GM18520 (cell line): ENCODE measurements around the gene FBP1.

Source experiments
- ATAC-seq: cut with Tn5 transposase; IDR thresholded peaks from one replicate; pipeline ENCODE4 v1.9.1; 2021; ENCODE audit not compliant: unreplicated experiment

FBP1 gene

GRCh38 chr9:94639061-94639998 lies at the start of gene FBP1:
Gene FBP1, minus strand, starts transcription at chr9:94639518. Its CDS starts 208 bp downstream, at chr9:94639310.
- no peak for ATAC-seq

GRCh38 chr9:94687451-94687850 lies 48.1 kb upstream of the FBP1 start:
- ATAC-seq = no peak

GRCh38 chr9:94685359-94685758 lies 46.0 kb upstream of the FBP1 start:
- no peak for ATAC-seq

DNA sequence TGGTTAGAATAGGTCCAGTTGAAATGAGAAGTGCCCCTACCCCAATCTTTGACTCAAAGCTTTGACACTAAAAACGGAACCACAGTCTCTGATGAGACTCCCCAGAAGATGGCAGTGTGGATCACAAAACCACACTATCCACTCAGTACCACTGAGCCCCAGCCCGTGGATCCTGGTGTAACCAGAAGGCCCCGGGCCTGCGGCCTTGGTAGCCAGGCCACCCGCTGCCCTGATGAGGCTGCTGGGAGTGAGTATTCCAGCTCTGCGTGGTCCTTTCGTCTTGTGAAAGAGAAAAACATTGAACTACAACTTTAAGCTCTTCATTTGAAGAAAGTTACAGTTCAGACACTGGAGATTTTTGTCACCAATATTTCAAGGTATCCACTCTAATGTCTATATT lies 42.2 kb upstream of the FBP1 start:
- peak; percentile 35 for ATAC-seq

DNA sequence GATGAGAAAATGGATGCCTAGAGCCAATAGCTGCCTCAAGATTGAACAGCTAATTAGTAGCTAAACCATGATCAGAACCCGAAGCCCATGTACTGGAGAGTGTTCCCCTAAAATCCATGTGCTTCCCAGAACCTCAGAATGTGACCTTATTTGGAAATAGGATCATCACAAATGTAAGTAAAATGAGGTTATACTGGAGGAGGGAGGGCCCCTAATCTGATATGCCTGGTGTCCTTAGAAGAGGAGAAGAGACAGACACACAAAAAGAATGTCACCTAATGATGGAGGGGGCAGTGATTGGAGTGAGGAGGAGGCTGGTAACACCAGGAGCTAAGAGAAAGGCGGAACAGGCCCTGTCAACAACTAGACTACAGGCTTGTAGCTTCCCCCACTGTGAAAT lies 41.3 kb upstream of the FBP1 start:
- ATAC-seq = no peak

- no peak for ATAC-seq
These were observed 40.7 kb upstream of the FBP1 start for GRCh38 chr9:94680020-94680419.

DNA sequence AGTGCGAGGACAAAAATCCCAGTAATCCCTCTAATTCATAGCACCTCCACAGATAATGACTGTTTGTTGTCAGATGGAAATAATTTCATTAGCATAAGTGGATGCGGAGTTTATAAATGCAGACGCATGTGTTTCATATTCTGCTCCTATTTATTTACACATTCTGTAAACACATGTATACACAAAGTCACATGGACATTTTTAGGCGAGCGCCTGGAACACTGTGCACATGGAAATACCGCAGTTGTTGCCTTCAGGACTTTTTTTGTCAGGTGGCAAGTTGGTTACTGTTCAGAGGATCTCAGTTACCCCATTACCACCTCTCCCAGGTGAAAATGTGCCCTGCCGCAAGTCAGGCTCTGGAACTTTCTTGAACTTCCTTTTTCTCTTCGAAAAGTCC lies 40.3 kb upstream of the FBP1 start:
- ATAC-seq = no peak

DNA sequence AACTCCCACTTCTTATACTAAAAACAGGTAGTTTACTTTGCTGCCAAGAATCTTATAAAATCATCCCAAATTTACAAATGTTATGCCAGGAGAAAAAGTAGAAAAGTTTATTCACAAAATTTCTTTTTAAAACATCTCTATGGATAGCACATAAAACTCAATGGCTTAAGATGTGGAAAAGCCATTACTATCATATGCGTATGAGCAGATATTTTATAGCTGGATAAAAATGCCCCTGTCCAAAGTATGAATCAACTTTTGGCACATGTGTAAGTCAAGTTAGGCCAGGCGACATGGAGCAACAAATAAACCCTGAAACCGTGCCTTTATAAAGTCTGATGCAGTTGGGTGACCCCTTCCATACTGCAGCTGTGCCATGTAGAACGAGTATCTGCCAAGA lies 38.6 kb upstream of the FBP1 start:
- ATAC-seq = no peak

GRCh38 chr9:94676446-94677131 lies 37.3 kb upstream of the FBP1 start:
- no peak for ATAC-seq

DNA sequence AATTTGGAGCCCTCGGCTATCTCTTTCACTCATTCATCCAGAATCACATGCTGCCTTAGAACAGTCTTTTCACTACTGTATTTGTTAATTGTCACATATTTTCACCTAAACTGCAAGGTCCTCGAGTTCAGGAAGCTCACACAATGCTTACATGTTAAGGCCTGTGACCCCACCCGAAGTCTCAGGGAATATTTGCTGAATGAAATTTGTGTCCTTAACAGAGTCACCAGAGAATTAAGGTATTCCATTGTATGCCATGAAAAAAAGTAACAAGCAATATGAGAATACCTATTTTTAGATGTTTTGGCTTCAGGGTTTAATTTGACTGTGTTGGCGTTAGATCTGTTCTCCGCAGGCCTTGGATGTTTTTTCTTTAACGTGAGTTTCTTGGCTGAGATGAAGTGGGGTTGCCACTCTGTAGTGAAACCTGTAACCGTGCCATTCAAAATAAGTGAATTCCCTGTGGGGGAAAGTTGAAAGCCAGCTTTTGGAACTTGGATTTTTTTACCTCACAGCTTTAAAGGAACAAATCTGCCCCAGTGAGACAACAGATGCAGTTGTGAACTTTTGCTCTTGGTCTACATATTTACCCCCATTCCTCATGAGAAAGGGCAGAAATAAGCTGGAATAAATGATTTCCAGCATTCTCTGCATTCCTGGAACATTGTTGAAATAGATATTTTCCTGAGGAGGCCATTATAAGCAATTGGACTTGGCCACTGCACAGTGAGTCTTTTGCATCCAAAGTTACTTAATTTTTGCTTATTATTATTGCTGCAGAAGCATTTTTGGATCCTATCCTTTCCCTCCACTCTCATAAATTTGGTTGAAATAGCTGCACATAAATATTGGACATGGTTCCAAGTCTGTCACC lies 35.9 kb upstream of the FBP1 start:
- no peak for ATAC-seq

GRCh38 chr9:94672811-94673487 lies 33.6 kb upstream of the FBP1 start:
- ATAC-seq = no peak

DNA sequence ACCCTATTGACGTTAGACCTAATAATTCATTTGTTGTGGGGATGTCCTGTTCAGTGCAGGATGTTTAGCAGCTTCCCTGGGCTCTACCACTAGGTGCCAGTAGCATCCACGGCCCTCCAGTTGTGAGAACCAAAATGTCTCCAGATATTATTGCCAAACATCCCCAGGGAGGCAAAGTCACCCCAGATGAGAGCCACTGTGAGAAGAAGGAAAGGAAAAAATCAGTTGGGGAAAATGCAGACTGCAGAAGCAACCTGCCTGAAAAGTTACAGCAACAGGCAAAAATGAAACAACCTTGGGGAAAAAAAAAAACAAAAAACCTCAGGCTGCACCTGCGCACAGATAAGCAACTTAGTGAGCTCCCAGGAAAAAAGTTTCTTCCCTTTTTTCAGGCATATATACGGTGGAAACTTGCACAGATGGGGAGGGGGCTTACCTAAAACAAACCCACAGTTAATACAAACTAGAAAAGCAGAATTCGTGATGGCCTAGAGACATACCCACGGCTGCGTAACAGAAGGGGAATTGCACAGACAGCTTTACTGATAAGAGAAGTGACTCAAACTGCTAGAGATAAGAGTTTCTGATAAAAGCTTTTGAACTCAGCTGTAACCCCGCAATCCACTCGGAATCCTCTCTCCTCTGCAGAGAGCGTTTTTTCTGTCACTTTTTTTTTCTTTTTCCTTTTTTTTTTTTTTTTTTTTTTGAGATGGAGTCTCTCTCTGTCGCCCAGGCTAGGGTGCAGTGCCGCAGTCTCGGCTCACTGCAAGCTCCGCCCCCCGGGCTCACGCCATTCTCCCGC lies 29.8 kb upstream of the FBP1 start:
- no peak for ATAC-seq

DNA sequence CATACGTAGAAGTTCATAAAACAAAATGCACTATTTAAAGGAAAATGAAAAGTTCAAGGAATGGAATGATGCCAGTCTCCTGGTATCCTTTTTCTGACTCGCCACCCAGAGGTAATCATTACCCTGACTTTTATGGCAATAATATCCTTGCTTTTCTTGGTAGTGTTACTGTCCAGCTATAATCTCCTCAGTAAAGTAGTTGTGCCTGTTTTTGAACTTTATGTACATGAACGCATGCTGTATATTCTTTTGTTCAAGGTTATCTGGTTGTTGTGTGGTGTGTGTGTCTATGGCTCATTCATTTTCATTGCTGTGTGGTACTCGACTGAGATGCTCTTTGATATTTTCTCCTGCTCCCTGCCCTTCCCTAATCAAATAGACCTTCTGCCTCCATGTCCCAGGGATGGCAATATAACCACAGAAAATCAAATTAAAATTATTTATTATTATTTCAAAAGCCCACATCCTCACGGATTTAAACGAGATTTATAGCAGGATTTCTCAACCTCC lies 29.2 kb upstream of the FBP1 start:
- ATAC-seq = no peak

DNA sequence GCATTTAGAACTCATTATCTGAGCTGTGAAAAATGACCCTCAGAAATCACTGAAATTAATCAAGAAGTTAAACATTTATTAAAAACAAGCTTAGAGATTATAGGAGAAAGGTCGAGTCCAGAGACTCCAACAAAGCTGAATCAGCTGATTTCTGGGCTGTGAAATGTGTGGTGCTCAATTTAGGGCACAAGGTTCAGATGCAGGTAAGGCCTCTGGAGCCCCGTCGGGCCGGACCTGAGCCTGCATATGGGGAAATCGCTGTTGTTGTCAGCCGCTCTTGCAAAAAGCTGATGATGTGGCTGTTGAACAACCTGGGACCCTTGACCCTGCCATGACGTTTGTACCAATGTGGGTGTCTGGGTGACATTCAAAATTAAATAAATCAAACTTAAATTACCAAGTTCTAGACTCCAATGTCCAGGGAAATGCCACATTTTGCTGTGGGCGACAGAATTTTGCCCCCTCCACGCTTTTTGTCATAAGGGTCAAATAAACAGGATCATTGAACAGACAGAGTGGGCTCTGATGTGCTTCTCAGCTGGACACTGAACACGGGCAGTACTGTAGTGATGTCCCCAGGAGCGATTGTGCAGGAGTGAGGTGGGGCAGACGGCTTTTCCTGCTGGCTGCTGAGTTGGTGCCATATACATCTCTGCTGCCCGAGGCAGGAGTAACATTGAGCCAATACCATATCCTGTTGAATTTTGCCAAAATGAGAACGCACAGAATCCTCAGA lies 27.2 kb upstream of the FBP1 start:
- ATAC-seq = no peak

DNA sequence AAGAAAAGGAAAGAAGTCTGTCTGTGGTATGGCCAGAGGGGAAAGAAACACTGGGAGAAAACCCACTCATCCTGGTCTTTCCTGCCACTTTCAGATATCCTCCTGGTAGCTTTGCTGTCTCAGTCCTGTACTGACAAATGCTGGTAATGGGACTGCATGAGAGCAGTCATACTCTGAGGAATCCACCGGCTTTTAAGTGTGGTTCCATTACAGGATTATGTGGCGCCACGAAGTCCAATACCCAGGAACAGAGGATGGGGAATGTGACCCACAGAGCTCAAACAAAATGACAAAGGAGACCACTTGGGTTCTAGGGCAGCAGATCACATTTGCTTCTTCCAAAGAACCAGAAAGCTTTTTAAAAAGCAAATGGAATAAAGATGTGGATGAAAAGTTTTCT lies 26.3 kb upstream of the FBP1 start:
- no peak for ATAC-seq

GRCh38 chr9:94664801-94665200 lies 25.5 kb upstream of the FBP1 start:
- ATAC-seq = no peak

DNA sequence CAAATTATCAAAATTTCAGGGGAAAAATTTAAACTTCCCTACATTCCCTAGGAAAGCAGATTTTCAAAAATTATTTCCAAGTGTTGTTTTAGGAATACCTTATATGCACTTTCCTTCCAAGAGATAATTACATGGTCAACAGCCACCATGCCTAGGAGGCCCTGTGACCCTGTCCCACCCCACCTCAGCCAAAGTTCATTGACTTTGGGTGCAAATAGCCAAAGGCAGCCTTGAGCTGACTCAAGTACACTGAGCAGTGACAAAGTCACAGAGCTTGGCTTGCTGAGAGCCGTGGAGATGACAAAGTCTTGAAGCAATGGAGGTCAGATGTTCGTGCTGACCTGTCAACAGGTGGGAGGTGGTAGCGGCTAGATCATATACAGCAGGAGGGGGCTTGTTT lies 24.3 kb upstream of the FBP1 start:
- ATAC-seq = no peak

DNA sequence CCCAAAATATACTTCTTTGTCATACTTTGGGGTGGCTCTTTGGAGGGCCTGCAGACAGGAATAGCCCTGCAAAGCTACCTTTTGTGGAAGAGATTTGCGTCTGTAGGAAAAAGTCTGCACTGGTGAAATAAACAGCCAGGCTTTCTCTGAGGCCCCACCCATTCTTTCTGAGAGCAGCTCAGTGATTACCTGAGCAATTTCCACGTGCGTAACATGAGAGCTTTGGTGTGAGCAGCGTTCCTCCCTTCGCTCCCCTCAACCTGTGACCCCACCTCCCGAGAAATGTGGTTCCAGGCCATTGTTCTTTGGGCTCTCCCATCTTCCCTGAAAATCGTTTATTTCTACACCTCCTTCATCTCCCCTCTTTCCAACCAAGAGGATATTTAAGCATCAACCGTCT lies 23.8 kb upstream of the FBP1 start:
- no peak for ATAC-seq
